ENCODE measurements around the gene C16orf95. TPM values are rescaled to one million over a fixed set of nuclear protein-coding genes. Genes with fewer than 3 reads are reported as not detected.

Gene C16orf95
- total and polyA plus RNA-seq, 2 of the 4 experiments (the other 2 are of a cell fraction): 2.0 to 4.7 TPM

GRCh38 chr16:87306516-87306915 lies 10.7 kb downstream of the C16orf95 start:
- WGBS, 2 experiments (ENCODE audit: extremely low coverage in 2 of 2, insufficient read length in 1 of 2): no CpG with 5 or more reads among the region's 3 CpGs
- no peak overlapping the region for H2AK9ac ChIP-seq (replicated peaks; ENCODE audit: low read depth, low read length, poor library complexity)
- H3K4ac ChIP-seq (ENCODE audit: low read depth, low read length): no peak overlapping the region
- intact Hi-C loops (cut with micrococcal nuclease): no loop called here
- no peaks in the 10 kb centered on the region for H3K4me1 ChIP-seq (ENCODE audit: control insufficient read depth, insufficient read depth, low read length)
- H3K79me1 ChIP-seq (ENCODE audit: low read depth in 1 of 2, low read length in 2 of 2): no peaks in the 10 kb centered on the region
- H3K36me3 ChIP-seq (ENCODE audit: control insufficient read depth, insufficient read depth, low read length): no peaks in the 10 kb centered on the region
- POLR2A ChIA-PET (ENCODE audit: unreplicated experiment): no interaction called here
- no peak overlapping the region for H2BK120ac ChIP-seq (ENCODE audit: low read depth, low read length)
- no peak overlapping the region for H2BK5ac ChIP-seq (ENCODE audit: low read depth, low read length, poor library complexity, severe bottlenecking)
- H3K4me2 ChIP-seq (ENCODE audit: low read depth, low read length): no peak overlapping the region
- no peak overlapping the region for H2AK5ac ChIP-seq (ENCODE audit: low read depth, low read length)
- dilution Hi-C loops (cut with HindIII; ENCODE audit: low sequenced_read_pairs, unreplicated experiment): no loop called here
- no peak overlapping the region for H4K5ac ChIP-seq (ENCODE audit: low read depth, low read length)
- DNase-seq: no peak
- H3K9me3 ChIP-seq (ENCODE audit: control insufficient read depth, insufficient read depth, low read length): peaks cover 6% of the 10 kb centered on the region
- H2AFZ ChIP-seq (replicated peaks; ENCODE audit: low read length, poor library complexity): no peak overlapping the region
- H2BK15ac ChIP-seq (ENCODE audit: low read depth, low read length): no peak overlapping the region
- TF ChIP-seq USF2 (IDR thresholded peaks at IDR 0.05; ENCODE audit: low read depth, low read length) (no peak), MAZ (IDR thresholded peaks at IDR 0.05; ENCODE audit: borderline replicate concordance, low read depth, low read length) (no peak), FOS (IDR thresholded peaks at IDR 0.05; ENCODE audit: low read depth, low read length) (no peak), ELK1 (IDR thresholded peaks at IDR 0.05; ENCODE audit: borderline replicate concordance, low read depth, low read length) (no peak), MAFK (IDR thresholded peaks at IDR 0.05; ENCODE audit: low read depth, low read length) (no peak), RFX5 (IDR thresholded peaks at IDR 0.05; ENCODE audit: low read depth, low read length) (no peak), CTCF (conservative IDR thresholded peaks at IDR 0.05; ENCODE audit: low read depth, low read length) (no peak), RAD21 (IDR thresholded peaks at IDR 0.05; ENCODE audit: low read length) (no peak), CHD1 (IDR thresholded peaks at IDR 0.05; ENCODE audit: low read depth, low read length) (no peak)
- H2BK20ac ChIP-seq (ENCODE audit: low read depth, low read length): no peak overlapping the region
- no peak overlapping the region for H3K27ac ChIP-seq (ENCODE audit: insufficient read depth, low read length)
- CTCF ChIA-PET: no interaction called here
- H3K14ac ChIP-seq (replicated peaks; ENCODE audit: low read depth, low read length): no peak overlapping the region
- no peak overlapping the region for H3K4me3 ChIP-seq (ENCODE audit: insufficient read depth, low read depth, low read length)
- in situ Hi-C loops (cut with MboI; ENCODE audit: low sequenced_read_pairs): no loop called here
- no peak overlapping the region for H4K91ac ChIP-seq (ENCODE audit: insufficient read depth, low read depth, low read length)
- H4K20me1 ChIP-seq (ENCODE audit: insufficient read depth, low read length): no peaks in the 10 kb centered on the region
- H3K27me3 ChIP-seq (ENCODE audit: control insufficient read depth, insufficient read depth, low read length): no peaks in the 10 kb centered on the region
- H3K18ac ChIP-seq (ENCODE audit: low read depth, low read length): no peak overlapping the region
- no peak for ATAC-seq (ENCODE audit: low read depth)
- H3K56ac ChIP-seq (ENCODE audit: extremely low read depth, insufficient read depth, low read length): no peak overlapping the region
- H3K9ac ChIP-seq (ENCODE audit: low read depth, low read length): no peak overlapping the region
- H4K8ac ChIP-seq (ENCODE audit: low read depth in 2 of 2, low read length in 2 of 2): no peak overlapping the region
- no peaks in the 10 kb centered on the region for H3K9me1 ChIP-seq (ENCODE audit: insufficient read depth, low read length)
- H3K23ac ChIP-seq (ENCODE audit: low read depth, low read length): no peak overlapping the region
- BruUV-seq (replicated peaks): no TSS peak

Data from IMR-90 (cell line).